ENCODE results near the gene MDH1.
"Not testable (repeated sequence)": the region's sequence is repeated elsewhere in the genome, so short reads cannot be mapped to it uniquely, and the experiment has no call there.

MDH1 gene

DNA sequence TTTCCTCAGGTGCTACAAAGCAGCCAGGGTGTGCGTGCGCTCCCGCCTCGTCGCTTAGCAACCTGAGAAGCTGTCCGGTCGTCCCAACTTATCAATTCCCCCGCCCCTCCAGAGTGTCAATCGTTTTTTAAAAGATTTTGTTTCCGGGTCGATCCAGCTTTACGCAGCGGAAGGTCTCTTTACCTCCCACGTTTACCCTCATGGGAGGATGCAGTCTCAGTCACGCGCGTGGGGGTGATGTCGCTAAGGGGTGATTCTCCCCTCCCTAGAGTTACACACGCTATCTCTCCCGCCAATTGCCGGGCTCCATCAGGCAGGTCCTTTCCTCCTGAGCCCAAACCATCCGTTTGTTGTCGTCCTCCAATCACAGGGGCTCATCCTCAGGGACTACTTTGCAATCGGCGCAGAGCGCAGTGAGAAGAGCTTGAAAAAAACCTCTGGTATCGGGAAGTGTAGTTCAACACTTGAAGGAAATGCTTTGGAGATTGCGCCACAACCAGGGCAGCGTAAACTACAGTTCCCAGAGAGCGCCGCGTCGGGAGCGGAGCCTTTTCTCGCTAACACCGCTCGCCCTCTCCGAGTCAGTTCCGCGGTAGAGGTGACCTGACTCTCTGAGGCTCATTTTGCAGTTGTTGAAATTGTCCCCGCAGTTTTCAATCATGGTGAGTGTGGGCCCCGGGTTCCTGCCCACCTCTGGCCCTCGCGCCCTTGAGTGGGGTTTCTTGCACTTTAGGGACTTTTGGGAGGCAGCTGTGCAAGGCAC, at the start of gene MDH1, which contains the start of gene WDPCP:
MDH1 (plus strand) TSS at position 579 of the 763 bp plus-strand sequence; CDS start at position 660, 81 bp downstream.
WDPCP (minus strand) TSS at position 93 of the 763 bp plus-strand sequence. CDS start 206 bp downstream, outside the sequence.
- peak; percentile 90 for DNase-seq

DNA sequence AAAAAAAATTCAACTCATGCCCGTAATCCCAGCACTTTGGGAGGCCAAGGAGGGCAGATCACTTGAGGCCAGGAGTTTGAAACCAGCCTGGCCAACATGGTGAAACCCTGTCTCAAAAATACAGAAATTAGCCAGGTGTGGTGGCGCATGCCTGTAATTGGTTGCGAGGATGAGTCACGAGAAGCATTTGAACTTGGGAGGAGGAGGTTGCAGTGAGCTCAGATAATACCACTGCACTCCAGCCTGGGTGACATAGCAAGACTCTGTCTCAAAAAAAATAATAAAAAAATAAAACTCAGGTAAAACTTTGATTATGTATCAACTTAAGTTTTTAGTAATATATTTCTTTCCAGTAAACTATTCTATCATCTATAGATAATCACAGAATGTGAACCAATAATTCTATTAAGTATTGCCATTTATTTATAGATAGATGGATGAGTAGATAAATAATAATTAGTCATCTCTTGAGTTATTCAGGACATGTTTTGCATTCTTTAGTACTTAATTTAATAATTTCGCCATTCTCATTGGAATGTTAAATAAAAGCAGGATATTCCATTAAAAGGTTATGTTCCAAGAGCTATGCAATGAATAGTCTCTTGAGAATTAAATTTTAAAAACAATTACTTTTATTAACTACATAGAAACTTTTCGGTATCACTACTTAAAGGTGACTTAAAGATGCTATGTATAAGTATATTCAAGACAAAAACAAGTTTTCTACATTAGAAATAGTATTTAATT, 49.2 kb upstream of the MDH1 start:
- no peak for DNase-seq

DNA sequence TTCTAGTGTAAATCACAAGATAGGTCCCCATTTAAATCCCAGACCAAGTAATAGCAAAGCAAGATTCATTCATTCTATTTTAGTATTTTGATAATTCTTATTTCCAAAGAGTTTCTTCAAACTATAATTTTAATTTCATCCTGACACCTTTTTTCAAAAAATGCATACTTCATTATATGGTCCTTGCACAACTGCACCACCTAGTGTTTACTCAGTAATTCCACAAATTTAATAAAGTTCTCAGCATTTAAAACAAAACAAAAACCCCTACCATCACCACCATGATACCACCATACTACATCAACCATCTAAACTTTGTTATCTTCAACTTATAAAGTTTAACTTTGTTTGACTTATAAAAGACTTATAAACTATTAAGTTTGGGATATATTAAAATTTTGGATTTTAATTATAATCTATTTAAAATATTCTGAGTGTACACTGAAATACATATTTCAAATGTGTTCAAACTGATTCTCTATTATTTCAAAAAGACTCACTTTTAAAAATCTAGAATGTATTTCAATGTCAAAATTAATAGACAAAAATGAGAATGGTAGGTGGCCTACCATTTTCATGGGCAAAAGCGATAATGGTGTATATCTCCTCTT, 44.6 kb upstream of the MDH1 start:
- DNase-seq: no peak

DNA sequence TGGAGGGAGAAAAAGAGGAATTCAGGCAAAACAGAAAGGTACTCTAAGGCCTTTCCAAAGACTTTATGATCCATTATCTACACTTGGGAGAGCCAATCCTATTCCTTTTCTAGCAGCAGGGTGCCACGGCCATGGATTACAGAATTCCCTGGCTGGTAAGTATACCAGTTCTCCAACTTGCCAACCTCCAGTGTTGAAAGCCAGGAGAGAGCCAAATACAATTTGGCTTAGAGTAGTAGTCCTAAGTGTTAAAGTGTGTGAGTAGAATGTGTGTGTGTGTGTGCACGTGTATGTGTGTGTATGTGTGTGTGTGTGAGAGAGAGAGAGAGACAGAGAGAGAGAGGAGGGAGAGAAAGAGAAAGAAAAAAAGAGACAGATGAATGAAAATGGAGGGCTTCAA, 43.7 kb upstream of the MDH1 start:
- no peak for DNase-seq

DNA sequence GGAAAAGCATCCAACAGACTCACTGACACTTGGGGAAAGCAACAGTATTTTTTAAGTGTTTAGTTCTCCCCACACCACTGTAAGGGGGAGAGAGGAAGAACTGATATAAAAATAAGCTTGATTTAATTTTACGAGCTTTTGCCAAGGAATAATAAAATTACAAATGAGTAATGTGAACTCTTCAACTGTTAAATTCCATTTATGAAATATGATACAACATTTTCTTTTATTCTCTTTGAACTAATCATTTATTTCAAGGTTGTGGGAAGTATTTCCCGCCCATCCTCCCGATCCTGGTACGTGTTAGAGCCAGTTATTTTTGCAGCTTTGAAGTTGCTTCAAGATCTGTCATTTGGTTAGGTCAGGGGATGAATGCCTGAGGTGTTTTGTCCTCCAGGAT, 35.7 kb upstream of the MDH1 start:
- DNase-seq: no peak

DNA sequence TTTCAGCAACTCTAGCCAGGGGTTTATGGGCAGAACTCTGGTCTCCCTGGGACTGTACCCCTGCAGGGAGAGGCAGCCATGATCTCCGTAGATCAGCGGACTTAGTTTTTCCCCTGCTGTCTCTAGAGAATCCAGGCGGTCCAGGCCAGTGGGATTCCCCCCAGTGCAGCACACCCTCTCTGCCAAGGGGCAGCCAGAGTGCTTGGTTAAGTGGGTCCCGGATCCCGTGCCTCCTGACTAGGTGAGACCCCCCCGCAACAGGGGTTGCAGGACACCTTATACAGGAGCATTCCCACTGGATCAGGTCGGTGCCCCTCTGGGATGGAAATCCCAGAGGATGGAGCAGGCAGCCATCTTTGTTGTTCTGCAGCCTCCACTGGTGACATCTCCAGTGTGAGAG, 33.5 kb upstream of the MDH1 start:
- DNase-seq: no peak

DNA sequence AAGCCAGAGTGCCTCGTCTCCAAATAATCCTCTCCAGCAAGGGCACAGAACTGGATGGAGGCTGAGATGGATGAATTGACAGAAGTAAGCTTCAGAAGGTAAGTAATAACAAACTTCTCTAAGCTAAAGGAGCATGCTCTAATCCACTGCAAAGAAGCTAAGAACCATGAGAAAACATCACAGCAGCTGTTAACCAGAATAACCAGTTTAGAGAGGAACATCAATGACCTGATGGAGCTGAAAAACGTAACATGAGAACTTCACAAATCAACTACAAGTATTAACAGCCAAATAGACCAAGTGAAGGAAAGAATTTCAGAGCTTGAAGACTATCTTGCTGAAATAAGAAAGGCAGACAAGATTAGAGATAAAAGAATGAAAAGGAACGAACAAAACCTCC, 32.8 kb upstream of the MDH1 start:
- no peak for DNase-seq

DNA sequence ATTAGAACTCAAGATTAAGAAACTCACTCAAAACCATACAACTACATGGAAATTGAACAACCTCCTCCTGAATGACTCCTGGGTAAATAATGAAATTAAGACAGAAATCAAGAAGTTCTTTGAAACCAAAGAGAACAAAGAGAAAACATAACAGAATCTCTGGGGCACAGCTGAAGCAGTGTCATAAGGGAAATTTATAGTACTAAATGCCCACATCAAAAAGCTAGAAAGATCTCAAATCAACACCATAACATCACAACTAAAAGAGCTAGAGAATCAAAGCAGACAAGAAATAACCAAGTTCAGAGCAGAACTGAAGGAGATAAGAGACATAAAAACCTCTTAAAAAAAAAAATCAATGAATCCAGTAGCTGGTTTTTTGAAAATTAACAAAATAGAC, 30.9 kb upstream of the MDH1 start:
- DNase-seq: not testable (repeated sequence)

DNA sequence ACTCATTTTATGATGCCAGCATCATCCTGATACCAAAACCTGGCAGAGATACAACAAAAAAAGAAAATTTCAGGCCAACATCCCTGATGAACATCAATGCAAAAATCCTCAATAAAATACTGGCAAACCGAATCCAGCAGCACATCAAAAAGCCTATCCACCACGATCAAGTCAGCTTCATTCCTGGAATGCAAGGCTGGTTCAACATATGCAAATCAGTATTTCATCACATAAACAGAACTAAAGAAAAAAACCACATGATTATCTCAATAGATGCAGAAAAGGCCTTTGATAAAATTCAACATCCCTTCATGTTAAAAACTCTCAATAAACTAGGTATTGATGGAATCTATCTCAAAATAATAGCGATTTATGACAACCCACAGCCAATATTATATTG, 29.8 kb upstream of the MDH1 start:
- DNase-seq: not testable (repeated sequence)

DNA sequence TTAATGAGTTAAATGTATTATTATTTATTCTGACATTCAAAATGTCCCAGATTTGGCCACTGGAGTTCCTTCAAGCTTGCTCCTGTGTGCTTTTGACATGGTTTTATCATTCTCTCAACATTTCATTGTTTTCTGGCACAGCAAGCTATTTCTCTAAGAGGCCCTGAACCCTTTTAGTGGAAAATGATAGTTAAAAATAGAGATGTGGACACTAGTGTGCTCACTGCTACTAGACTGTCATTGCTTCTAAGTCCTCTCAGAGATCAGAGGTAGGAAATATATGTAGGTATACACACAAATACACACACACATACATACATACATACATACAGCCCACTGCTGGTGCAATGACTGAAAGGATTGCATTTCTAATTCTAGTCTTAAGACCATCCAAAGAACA, 26.0 kb upstream of the MDH1 start:
- no peak for DNase-seq

DNA sequence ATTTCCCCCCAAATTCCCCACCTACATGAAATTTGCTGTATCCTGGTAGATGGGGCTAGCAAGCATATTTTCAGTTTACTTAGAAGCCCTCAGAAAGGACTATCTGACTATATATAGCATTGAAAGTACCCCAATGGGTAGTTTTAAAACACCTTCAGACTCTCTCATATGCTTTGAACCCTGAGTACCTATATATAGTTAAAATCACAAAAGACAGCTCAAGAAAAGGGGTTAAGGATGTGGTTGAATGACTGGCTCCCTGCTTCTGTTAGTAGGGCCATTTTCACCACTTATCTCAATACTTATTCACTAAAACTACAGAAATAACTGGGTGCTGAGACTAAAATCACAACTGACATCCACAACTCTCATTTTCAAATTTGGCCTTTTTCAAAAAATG, 19.0 kb upstream of the MDH1 start:
- no peak for DNase-seq

DNA sequence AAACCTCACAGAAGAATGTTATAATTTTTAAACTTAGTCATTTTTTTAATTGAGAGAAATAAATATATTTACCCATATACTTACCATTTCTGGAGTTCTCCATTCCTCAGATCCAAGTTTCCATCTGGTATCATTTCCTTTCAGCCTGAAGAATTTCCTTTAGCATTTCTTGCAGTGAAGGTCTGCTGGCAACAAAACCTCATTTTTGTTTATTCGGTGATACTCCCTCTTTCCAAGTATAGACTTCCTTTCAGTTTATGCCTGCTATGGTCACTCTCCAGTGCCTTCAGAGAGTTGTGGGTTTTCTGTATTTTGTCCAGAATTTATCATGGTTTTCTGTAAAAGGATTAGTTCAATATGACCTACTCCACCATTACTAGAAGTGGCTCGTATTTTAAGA, 17.5 kb upstream of the MDH1 start:
- DNase-seq: no peak

DNA sequence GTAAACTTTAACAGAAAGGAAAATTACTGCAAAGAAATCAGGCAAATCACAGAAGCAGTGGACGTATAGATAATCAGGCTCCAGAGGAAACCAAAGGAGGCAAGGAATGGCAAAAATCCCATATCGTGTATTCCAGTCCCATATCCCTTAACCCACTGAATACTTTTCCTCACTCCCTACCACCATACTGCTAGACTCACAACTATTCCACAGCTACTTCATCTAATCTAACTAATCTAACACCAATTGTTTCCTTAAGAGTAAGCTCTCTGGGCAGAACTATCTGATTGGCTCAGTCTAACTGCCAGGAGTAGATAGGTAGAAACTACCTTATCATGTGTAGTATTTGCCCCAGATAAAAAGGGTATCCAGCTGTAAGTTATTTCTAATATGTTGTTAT, 16.8 kb upstream of the MDH1 start:
- no peak for DNase-seq

DNA sequence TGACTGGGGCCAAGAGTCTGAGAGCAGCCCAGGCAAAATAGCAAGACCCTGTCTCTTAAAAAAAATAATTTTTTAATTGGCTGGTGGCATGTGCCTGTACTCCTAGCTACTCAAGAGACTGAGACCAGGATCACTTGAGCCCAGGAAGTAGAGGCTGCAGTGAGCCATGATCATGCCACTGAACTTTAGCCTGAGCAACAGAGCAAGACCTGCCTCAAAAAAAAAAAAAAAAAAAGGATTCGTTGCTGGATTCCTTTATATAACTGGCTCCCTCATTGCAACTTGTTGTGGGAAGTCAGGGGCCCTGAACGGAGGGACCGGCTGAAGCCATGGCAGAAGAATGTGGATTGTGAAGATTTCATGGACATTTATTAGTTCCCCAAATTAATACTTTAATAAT, 15.7 kb upstream of the MDH1 start:
- not testable (repeated sequence) for DNase-seq

DNA sequence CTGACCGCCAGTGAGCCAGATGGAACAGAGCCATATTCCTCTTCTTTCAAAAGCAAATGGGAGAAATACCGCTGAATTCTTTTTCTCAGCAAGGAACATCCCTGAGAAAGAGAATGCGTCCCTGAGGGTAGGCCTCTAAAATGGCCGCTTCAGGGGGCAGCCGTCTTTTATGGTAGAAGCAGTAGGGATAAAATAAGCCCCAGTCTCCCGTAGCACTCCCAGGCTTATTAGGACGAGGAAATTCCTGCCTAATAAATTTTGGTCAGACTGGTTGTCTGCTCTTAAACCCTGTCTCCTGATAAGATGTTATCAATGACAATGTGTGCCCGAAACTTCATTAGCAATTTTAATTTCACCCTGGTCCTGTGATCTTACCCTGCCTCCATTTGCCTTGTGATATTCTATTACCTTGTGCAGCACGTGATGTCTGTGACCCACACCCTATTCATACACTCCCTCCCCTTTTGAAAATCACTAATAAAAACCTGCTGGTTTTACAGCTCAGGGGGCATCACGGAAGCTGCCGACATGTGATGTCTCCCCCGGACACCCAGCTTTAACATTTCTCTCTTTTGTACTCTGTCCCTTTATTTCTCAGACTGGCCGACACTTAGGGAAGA, 14.9 kb upstream of the MDH1 start:
- DNase-seq: not testable (repeated sequence)

DNA sequence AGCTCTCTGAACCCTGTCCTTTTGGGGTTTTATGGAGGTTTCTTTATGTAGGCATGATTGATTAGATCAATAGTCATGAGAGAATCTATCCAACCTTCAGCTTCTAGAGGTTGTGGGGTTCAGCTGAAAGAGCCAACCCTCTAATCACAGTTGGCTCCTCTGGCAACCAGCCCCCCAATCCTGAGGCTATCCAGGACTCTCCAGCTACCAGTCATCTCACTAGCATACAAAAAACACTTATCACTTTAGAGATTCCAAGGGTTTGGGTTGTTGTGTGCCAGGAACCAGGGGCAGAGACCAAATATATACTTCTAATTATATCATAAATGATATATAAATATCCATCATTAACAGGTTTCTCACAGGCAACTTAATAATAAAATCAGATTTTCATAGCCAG, 12.2 kb upstream of the MDH1 start:
- DNase-seq: no peak

DNA sequence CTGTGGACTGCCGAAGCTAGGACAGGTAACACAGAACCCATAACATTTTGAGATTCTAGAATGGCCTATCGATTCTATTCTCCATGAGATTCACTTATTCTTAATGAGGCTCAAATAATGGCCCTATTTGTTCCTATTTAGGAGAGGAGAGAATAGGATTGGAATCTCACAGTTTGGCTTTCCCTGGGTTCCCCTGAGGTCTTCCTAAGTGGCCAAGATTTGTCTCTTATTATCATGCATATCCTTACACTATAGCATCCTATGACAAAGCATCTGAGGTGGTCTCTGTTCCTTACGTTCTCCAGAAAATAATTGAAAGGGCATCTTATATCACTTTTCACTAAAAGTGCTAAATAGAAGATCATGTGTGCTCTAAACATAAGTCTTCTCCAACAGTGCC, 10.0 kb upstream of the MDH1 start:
- DNase-seq: no peak

DNA sequence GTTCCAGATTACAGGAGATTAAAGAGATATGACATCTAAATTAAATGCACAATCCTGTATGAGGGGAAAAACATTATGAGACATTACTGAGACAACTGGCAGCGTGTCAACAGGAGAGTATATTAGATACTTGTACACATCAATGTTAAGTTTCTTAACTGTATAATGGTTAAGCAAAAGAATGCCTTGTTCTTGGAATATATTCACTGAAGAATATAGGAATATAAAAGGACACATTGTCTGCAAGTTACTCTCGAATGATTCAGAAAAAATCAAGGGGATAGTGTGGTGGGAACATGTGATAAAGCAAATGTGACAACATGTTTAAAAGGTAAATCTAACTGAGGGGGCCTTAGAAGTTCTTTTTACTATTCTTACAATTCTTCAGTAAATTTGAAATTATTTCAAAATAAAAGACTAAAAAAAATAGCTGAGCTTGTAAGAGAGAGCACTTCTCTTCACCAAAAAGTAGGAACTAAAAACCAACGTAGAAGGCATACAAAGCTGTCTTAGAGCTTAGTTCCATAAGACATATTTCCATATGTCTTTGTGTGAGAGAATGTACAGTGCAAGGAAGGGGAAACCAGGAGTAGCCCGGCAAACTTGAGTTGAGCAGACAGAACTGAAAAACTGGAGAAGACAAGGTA, 8.0 kb upstream of the MDH1 start:
- DNase-seq: no peak

DNA sequence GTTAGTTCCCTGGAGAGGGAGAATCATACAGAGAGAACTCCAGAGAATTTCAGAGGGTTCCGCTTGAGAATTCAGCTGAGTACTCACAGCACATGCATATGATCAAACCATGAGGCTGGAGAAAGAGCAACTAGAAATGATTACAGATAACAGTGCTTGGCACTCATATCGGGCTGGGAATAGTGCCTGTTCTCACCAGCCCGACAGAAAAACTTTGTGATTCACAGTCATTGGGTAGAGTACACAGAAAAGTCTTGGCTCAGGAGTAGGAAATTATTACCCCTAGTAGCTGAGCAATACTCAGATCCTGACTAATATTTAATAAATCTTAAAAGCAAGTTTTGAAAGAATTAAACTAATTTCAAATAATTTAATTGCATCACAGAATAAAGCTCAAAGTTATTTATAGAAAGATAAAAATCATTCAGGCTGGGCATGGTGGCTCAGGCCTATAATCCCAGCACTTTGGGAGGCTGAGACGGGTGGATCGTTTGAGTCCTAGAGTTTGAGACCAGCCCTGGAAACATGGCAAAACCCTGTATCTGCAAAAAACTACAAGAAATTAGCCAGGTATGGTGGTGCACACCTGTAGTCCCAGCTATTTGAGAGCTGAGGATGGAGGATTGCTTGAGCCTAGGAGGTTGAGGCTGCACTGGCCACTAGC, 7.3 kb upstream of the MDH1 start:
- no peak for DNase-seq

DNA sequence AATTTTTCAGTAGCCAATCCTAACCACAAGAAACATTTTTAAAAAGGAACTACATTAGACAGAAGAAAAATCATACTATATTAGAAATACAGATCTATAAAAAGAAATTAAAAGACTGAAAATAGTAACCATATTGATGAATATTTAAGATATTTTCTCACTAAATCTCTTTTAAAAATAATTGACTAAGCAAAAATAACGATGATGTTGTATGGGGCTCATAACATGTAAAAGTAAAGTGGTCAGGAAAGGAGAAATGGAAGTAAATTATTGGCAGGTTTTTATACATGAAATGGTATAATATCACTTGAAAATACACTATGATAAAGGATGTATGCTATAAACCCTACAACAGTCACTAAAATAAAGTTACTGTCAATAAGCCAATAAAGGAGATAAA, 5.9 kb upstream of the MDH1 start:
- DNase-seq: no peak

DNA sequence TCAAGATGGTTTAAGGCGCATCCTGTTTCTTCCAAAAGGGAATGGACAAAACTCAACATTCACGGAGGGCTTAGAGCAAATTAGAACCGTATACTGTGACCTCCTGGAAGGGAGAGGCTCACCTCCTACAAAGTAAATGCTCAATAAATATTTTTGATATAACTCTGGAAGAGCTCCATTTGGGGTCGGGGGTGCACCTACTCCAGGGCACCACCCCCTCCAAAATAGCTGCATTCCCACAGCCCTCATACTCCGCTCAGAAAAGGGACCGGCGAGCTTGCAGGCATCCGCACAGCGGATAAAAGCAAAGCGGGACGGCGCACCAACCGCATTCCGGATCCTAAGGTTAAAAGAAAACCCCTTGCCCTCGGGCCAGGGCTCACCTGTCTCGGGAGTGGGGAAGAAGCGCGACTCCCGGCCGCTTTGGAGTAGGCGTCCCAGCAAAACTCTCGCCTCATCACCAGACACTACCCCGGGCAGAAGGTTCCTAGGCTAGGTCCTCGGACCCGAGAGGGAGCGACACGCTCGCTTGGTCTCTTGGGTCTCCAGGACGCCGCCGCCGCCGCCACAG, 864 bp upstream of the MDH1 start:
- DNase-seq: no peak

All from activated gamma-delta T cell treated with Interleukin-2 at 50 U/mL for 16 hours (primary cell).